Neural progenitor cell (in vitro differentiated cells): ENCODE data around the gene IER3.

Source experiments
- EZH2 ChIP-seq: fragments of 200-600 bp; sonication (generic); IDR thresholded peaks from 2 replicates; pipeline ENCODE4 v1.6.1; 2017; ENCODE audit warnings: antibody characterized with exemption, mild to moderate bottlenecking, moderate library complexity
- TF ChIP-seq, protein P1 (sequence below): fragments of 200-600 bp; sonication (generic); IDR thresholded peaks from 2 replicates; pipeline ENCODE4 v1.5.1; 2017; ENCODE audit warnings: antibody characterized with exemption, mild to moderate bottlenecking

GRCh38 chr6:30781395-30781742 lies 37.0 kb upstream of the IER3 start:
- TF ChIP-seq, protein P1, sequence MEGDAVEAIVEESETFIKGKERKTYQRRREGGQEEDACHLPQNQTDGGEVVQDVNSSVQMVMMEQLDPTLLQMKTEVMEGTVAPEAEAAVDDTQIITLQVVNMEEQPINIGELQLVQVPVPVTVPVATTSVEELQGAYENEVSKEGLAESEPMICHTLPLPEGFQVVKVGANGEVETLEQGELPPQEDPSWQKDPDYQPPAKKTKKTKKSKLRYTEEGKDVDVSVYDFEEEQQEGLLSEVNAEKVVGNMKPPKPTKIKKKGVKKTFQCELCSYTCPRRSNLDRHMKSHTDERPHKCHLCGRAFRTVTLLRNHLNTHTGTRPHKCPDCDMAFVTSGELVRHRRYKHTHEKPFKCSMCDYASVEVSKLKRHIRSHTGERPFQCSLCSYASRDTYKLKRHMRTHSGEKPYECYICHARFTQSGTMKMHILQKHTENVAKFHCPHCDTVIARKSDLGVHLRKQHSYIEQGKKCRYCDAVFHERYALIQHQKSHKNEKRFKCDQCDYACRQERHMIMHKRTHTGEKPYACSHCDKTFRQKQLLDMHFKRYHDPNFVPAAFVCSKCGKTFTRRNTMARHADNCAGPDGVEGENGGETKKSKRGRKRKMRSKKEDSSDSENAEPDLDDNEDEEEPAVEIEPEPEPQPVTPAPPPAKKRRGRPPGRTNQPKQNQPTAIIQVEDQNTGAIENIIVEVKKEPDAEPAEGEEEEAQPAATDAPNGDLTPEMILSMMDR, result no peak
- TF ChIP-seq EZH2, result no peak
